Activated CD8-positive, alpha-beta memory T cell treated with anti-CD3 and anti-CD28 coated beads, Interleukin-2, amount 50 U/mL, for 1 hour (primary cell): Measurements from ENCODE around the gene PDS5B.
"Not testable (repeated sequence)": the region's sequence is repeated elsewhere in the genome, so short reads cannot be mapped to it uniquely, and the experiment has no call there.

ENCODE experiments used
- DNase-seq: peaks from one replicate; pipeline ENCODE4 v3.0.0-alpha.2; 2020; ENCODE audit errors: extremely low read depth

The PDS5B gene

DNA sequence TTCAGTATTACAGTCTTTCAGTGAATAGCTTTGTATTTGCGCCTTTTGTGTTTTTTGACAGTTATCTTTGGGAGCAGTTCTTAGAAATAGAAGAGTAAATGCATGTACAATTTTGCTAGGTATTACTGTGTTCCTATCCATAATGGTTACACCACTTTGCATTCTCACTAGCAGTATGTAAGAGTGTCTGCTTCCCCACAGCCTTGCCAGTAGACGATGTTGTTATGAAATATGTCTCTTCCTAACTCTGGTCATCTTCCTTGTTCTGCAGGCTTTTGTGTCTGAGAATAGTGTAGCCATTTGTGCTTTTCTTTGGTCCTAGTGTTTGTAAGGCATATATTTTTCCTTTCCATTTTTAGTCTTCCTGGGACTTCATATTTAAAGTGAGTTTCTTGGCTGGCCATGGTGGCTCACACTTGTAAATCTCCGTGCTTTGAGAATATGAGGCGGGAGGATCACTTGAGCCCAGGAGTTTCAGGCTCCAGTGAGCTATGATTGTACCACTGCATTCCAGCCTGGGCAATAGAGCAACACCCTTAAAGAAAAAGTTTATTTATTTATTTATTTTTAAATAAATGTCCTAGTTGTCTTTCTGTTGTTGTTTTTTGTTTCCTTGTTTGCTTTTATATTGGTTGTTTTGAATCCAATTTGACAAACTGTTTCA lies 140.3 kb downstream of the PDS5B start:
- DNase-seq, result no peak

DNA sequence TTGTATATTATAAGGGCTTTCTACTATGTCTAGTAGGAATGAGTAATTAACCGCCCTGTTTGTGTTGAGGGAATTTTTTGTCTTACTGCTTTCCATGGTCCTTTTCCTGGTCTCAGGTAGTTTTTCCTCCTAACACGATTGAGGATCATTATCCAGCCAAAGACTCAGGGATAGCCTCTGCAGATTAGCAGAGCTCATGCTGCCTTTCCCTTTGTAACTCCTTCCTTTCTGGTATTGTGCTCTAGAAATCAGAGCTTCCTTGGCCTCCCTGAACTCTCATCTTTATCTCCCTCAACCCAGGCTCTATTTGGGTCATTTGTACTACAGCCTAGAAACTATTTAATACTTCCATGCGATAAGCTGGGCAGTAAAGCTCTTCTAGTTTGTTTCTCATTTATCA lies 142.1 kb downstream of the PDS5B start:
- no peak for DNase-seq

DNA sequence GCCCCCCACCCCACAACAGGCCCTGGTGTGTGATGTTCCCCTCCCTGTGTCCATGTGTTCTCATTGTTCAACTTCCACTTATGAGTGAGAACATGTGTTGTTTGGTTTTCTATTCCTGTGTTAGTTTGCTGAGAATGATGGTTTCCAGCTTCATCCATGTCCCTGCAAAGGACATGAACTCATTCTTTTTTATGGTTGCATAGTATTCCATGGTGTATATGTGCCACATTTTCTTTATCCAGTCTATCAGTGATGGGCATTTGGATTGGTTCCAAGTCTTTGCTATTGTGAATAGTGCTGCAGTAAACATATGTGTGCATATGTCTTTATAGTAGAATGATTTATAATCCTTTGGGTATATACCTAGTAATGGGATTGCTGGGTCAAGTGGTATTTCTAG lies 142.8 kb downstream of the PDS5B start:
- not testable (repeated sequence) for DNase-seq

DNA sequence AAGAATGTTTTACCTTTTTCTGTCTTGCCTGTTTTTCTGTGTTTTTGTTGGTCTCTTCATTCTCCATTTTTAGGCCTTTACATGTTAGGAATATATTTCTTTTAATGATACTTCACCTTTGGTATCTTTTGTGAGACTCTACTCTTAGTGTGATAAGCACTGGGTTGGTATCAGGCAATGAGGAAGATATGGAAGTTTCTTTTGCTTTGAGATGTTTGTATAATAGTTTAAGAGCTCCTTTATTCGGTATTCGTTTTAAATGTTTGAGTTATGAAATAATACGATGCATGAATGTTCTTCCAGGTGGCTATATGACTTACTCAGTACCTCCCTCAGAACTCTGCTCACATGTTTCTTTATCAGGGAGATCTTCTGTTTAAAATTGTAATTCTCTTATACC lies 144.8 kb downstream of the PDS5B start:
- no peak for DNase-seq

DNA sequence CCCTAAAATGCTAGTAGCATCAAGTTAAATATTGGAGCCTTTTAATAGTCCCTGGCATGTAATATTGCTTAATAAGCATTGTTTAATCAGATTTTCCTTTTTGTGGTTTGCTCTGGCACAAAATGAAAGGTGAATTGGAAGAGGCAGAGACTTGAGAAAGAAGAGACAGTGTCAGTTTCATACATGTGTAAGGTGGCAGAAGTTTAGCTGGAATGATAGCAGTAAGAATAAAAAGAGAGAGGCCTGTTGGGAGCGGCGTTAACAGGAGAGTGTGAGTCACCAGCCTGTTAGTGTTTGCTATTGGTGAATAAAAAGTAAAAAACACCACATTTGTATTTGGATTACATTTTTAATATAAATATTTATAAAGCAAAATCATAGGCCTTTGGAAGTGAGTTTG lies 145.3 kb downstream of the PDS5B start:
- no peak for DNase-seq

DNA sequence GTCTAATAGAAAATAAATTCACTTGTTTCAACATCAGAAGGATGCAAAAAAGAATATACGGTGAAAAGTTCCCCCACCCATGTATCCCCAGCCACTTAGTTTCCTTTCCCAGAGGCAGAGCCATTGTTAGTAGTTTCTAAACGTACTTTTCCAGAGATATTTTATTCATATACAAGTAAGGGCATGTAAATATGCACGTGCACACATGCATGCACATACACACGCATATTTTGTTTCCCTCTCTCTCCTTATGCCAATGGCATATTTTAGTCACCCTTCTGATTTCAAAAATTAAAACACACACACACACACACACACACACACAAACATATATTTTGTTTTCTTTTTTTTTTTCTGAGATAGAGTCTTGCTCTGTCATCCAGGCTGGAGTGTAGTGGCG lies 147.4 kb downstream of the PDS5B start:
- no peak for DNase-seq

DNA sequence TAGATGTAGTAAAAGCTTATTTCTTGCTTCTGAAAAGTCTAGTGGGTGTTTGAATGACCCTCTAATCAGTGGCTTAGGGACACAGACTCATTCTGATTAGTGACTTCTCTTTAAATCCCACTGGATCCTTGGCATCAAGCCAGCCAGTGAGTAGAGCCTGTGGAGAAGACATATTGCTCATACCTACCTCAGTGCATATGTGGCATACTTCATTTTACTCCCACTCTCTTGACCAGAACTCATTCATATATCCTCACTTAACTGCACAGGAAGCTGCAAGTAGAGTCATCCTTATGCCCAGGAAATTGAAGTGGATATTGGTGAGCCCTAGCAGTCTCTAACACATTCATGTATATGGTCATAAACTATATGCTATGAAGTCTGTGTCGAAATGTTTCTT lies 148.3 kb downstream of the PDS5B start:
- DNase-seq, result no peak

DNA sequence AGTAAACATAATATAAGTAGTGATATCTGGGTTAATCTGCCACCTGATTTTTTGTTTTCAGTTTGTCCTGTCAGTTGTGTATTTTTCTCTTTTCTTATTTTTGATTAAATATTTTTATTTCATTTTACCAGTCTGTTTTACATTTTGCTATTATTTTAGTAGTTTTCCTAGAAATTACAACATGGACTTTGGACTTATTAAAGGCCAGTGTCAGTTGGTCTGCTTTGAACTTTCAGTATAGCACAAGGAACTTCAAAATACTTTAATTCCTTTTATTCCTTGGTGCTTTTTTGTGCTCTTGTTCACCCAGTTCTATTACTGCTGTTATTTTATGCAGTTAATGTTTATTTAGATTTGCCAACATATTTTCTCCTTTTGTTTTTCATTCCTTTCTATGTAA lies 149.6 kb downstream of the PDS5B start:
- DNase-seq, result no peak

DNA sequence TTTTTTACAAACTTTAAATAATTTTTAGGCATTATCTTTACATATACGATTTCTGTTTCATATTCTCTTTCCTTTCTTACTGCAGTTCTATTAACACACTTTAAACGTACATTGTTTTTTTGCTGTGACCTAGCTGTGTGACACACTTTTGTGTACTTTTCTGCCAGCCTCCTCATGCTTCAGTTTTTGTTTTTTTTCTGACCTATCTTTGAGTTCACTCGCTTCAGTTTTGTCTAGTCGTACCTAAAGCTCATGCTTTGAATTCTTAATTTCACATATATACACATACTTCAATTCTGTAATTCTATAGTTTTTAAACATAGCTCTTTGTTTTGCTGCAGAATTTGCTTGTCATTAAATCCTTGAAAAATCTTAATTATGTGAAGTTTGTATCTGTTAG lies 150.4 kb downstream of the PDS5B start:
- no peak for DNase-seq

DNA sequence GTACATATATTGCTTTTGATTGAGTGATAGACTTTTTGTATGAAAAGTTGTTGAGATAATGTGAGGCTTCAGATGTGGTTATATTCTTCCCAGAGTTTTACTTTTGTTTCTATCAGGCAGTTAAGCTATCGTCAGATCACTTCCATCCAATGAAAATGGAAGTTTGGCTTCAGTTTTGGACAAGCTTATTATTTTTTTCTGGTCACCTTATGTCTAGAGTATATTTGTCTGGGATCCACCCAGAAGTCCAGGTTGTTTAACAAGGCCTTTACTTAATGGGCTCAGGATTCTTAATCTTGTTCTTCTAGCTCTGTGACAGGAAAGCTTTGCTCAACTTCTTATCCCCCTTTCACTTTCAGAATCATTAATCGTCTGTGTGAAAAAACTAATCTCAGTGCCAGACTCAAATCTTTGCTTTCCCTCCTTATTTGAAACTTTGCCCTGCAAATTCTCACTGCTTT lies 150.9 kb downstream of the PDS5B start:
- DNase-seq, result no peak

DNA sequence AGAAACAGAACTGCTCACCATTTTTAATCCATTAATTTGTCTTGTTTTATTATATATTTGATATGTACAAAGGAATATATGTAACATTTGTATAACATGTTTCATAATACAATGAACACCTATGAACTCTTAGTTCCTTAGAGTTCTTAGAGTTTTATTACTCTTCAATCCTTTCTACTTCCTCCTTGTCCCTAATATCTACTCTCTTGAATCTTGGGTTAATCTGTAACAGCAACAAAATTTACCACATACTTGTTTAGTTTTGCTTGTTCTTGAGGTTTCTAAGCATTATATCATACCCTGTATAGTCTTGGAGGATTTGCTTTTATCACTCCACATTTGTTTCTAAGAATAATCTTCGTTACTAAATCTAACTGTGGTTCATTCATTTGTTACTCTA lies 151.4 kb downstream of the PDS5B start:
- no peak for DNase-seq

DNA sequence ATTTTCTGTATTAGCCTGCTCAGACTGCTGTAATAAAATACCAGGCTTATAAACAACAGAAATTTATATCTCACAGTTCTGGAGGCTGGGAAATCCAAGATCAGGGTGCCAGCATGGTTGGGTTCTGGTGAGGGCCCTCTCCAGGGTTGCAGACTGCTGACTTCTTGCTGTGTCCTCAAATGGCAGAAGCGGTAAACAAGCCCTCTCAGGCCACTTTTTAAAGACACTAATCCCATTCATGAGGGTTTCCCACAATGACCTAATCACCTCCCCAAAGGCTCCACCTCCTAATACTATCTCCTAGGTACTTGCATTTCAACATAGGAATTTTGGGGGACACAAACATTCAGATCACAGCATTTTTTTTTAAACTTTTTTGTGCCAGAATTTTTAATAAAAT lies 159.3 kb downstream of the PDS5B start:
- no peak for DNase-seq

DNA sequence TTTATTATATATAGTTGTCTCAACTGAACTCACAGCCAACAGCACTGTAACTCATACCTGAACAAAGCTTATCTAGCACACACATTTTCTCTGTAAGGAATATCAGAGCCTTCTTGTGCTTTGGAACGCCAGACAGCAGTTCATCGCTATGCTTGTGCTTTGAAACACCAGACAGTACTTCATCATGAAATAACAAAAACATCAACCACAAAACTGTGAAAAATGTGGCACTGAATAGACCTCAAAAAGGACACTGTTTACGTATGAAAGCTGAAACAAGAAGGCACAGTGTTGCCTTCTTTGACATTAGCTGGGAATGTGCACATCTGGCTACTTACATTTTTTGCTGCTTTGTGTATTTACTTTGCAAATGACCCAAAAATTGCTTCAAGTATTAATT lies 160.2 kb downstream of the PDS5B start:
- DNase-seq, result no peak

DNA sequence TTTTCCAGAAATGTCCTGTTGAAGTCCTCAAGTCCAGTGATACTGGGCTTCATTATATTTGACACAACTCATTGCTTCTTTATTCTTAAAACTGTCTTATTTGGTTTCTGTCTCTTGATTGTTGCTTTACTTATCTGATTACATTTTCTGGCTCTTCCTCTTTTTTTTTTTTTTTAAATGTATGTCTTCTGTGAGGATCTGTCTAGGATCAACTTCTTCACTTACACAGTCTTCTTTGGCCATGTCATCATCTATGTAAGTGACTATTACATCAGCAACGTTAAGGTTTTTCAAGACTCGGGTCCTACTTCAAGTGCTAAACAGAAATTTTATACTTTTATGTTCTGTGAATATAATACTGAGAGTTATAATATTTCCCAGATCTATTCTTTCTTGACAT lies 162.1 kb downstream of the PDS5B start:
- DNase-seq, result no peak

DNA sequence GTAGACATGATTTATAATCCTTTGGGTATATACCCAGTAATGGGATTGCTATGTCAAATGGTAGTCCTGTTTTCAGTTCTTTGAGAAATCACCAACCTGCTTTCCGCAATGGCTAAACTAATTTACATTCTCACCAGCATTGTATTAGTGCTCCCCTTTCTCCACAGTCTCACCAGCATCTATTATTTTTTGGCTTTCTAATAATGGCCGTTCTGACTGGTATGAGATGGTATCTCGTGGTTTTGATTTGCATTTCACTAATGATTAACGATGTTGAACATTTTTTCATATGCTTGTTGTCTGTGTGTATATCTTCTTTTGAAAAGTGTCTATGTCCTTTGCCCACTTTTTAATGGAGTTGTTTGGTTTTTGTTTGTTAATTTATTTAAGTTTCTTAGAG lies 165.1 kb downstream of the PDS5B start:
- no peak for DNase-seq

DNA sequence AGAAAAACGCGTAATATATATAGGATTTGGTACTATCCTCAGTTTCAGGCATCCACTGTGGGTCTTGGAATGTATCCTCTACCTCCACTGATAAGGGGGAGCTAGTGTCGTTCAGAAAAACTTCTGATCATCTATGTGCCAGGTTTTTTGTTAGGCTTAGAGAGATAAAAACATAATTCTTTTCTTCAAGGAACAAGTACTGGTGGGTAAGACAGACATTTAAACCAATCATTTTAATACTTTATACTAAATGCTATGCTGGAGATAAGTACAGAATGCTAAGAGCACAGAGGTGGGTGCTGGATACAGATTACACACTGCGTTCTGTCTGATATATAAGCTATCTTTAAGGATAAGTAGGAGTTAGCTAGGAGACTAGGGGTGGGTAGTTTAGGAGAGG lies 166.1 kb downstream of the PDS5B start:
- no peak for DNase-seq

DNA sequence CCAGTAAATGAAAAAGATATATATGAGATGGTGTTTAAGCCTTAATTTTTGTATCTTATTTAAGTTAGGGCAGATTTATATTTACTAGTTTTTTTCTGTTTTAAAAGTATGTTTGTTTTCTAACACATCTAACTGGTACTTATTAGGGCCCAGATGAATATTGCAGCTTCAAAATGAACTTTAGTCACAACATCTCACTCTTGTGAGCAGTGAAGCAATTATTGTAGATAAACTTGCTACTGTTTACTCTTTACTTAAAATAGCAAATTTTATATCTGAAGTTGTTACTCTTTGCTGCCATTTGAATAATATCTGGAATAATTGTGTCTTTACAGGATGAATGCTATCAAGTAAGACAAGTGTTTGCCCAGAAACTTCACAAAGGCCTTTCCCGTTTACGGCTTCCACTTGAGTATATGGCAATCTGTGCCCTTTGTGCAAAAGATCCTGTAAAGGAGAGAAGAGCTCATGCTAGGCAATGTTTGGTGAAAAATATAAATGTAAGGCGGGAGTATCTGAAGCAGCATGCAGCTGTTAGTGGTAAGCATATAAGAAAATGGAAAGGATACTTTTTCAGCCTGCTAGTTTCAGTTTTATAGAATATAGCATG lies 166.8 kb downstream of the PDS5B start:
- no peak for DNase-seq

DNA sequence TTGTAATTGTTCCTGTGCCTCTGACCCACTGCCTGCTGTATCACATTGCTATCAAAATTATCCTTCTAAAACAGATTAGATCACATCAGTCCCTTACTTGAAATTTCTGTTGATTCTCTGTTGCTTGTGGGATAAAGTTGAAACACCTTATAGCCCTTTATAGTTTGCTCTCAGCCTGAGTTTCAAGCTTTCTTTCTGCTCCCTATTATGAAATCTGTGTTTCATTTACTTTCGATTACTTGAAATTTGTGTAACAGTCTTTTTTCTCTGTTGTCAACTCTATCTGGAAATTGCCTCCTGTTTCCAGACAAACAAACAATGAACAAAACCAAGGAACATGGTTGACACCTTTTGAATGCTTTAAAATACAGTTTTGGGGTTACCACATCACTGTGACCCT lies 167.9 kb downstream of the PDS5B start:
- no peak for DNase-seq

DNA sequence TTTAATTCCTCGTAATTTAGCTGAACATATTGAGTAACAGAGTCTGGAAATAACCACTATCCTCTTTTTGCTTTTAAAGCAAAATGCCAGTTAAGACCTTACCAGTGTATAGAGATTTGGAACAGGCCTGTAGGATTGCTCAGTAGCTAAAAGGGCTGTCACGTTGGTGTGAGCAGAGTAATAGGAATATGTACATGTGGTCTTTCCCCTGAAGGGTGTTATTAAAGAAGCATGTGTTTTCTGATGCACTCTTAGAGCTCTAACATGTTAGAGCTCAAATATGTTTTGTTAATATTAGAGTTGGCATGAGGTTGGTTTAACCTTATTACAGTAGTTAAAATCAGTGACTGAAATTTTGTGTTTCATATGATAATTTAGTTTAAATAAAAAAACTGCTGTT lies 172.9 kb downstream of the PDS5B start:
- no peak for DNase-seq

DNA sequence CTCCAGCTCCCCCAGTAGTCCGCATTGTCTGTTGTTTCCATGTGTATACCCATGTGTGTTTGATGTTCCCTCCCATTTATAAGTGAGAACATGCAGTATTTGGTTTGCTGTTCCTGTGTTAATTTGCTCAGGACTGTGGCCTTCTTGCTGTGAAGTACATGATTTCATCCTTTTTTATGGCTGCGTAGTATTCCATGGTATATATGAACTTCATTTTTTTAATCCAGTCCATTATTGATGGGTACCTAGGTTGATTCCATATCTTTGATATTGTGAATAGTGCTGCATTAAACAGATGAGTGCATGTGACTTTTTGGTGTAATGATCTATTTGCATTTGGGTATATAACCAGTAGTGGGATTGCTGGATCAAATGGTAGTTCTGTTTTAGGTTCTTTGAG lies 175.2 kb downstream of the PDS5B start:
- DNase-seq, result no peak

DNA sequence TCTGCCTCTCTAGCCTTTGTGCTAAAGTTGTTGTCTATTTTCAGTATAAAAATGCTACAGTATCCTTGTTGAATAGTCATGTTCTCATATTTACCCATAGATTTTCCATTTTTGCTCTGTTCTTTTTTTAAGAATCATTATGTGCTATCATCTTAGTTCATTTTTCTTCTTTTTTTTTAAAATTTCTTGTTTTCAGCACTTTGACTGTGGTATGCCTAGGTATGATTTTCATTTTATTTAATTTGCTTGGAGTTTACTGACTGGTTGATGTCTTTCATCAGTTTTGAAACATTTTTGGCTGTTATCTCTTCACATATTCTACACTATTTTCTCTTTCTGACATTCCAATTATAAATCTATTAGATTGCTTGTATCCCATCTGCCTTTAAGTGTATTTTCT lies 192.9 kb downstream of the PDS5B start:
- no peak for DNase-seq

DNA sequence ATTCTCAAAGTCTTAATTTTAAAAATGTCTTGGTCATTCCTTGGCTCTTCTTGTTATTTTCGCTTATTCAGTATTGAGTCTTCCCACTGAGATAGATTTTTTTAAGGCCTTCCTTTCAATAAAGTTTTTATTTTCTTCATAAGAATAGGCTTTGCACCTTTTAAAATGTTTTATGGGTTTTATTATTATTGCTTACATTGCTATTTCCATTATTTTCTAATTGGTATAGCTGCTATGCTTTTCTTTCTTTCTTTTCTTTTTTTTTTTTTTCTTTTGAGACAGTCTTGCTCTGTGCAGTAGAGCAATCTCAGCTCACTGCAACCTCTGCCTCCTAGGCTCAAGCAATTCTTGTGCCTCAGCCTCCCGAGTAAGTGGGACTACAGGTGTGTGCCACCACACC lies 195.7 kb downstream of the PDS5B start:
- DNase-seq, result no peak

DNA sequence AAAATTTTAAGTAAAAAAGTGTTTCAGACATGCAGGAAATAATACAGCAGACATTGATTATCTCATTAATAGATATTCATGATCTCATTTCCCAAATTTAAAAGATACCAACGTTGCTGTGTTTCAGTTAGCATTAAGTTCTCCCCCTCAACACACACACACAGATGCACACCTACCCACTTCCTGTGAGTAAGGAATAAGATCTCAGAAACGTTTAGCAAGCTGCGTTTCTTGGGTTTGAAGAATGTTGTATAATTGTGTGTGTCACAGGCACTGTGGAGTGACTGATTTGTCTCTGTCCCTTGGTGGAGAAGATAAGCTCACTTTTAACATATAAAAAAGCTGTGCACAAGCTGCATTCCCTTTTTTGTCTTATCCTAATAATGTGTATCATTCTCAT lies 196.8 kb downstream of the PDS5B start:
- DNase-seq, result no peak

DNA sequence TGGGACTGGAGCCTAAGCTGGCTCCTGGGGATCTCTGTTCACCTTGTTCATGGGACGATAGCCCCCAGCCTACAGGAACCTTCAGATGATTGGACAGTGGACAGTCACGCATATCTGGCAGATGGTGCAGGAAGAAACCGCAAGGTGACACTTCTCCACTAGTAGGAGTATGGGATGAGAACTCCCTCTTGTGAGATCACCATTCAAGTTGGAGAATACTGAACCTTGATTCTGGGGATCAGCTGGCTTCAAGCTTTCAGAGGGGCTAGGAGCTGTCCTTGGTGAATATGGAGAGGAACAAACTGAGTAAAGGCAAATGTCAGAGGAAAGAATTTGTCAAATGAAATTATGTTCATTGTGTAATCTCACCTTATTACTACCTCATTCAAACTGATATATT lies 204.5 kb downstream of the PDS5B start:
- no peak for DNase-seq
